ENCODE results near the gene PCDHA10.

The PCDHA10 gene

DNA sequence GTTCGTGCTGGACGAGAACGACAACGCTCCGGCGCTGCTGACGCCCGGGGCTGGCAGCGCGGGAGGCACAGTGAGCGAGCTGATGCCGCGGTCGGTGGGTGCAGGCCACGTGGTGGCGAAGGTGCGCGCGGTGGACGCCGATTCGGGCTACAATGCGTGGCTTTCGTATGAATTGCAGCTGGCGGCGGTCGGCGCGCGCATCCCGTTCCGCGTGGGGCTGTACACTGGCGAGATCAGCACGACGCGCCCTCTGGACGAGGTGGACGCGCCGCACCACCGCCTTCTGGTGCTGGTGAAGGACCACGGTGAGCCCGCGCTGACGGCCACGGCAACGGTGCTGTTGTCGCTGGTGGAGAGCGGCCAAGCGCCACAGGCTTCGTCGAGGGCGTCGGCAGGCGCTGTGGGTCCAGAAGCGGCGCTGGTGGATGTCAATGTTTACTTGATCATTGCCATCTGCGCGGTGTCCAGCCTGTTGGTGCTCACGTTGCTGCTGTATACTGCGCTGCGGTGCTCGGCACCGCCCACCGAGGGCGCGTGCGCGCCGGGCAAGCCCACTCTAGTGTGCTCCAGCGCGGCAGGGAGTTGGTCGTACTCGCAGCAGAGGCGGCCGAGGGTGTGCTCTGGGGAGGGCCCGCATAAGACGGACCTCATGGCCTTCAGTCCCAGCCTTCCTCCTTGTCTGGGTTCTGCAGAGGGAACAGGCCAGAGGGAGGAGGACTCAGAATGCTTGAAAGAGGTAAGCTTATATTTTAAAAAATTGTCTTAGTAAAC, 28.4 kb downstream of the PCDHA10 start:
- no peak for DNase-seq

DNA sequence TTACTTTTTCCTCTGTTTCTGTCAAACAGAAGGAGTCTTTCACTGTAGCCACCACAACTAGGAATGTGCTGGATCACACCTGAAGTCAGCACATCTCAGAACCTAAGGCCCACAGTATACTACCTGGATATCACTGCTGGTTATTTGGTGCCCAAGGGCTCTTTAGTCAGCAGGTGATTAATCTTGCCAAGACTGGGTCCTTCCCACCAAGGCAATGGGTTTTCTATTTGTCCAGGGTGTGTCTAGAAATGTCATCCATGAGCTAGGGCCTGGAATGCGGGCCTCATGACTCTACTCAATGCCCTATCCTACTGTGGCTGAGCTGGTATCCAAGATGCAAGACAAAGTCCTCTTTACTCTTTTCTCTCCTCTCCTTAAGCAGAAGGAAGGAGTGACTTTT, 60.6 kb downstream of the PCDHA10 start:
- DNase-seq: no peak

Measured in GF-D8 (cell line).